IPS-20b (cell line): ENCODE data around the gene DIS3L2.
"Not testable (repeated sequence)": the region's sequence is repeated elsewhere in the genome, so short reads cannot be mapped to it uniquely, and the experiment has no call there.

Experiments used
- H3K27ac ChIP-seq: one replicate; pipeline ENCODE4 v1.5.1; 2013; ENCODE audit warnings: low read length
- H3K27me3 ChIP-seq: 2 replicates; pipeline ENCODE4 v1.6.1; 2013; ENCODE audit warnings: mild to moderate bottlenecking, low read length, inconsistent platforms; ENCODE audit not compliant: insufficient read depth
- H3K36me3 ChIP-seq: 2 replicates; pipeline ENCODE4 v1.6.1; 2013; ENCODE audit warnings: low read depth, mild to moderate bottlenecking, inconsistent platforms, low read length, moderate library complexity; ENCODE audit not compliant: insufficient read depth
- H3K4me1 ChIP-seq: 2 replicates; pipeline ENCODE4 v1.6.1; 2013; ENCODE audit warnings: mild to moderate bottlenecking, control low read depth, inconsistent platforms, low read length, moderate library complexity; ENCODE audit not compliant: insufficient read depth
- H3K4me3 ChIP-seq: 2 replicates; pipeline ENCODE4 v1.5.1; 2013; ENCODE audit warnings: mild to moderate bottlenecking, low read length, inconsistent platforms
- H3K9ac ChIP-seq: 2 replicates; pipeline ENCODE4 v1.6.1; 2013; ENCODE audit warnings: low read depth, mild to moderate bottlenecking, inconsistent platforms, low read length, moderate library complexity
- H3K9me3 ChIP-seq: 2 replicates; pipeline ENCODE4 v1.6.1; 2013; ENCODE audit warnings: mild to moderate bottlenecking, low read depth, low read length, inconsistent platforms; ENCODE audit not compliant: insufficient read depth

DIS3L2 gene

GRCh38 chr2:232023426-232023825 is 61.9 kb downstream of the DIS3L2 start:
- Histone ChIP-seq H3K27ac (no peak overlapping the region), H3K9me3 (no peaks in the 10 kb centered on the region), H3K4me3 (no peak overlapping the region), H3K27me3 (no peaks in the 10 kb centered on the region), H3K4me1 (no peaks in the 10 kb centered on the region), H3K36me3 (peaks cover 15% of the 10 kb centered on the region), H3K9ac (no peak overlapping the region)

DNA sequence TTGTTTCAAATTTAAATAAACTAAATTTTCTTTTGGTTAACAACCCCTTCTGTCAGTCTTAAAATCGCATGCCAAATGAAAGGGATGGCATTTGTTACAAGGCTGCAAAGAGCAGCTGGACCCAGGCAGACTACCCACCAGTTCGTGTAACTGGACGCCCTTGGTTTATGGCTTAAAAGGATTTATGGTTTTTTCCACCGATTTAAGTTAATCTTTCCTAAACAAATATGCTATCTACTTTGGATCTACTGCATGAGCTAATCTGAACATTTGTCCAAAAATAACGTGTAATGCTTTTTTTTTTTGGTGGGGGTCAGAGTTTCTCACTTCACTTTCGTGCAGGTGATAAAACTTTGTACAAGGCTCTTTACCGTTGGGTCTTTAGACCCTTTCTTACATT is 62.9 kb downstream of the DIS3L2 start:
- Histone ChIP-seq H3K4me1 (no peaks in the 10 kb centered on the region), H3K27me3 (no peaks in the 10 kb centered on the region), H3K36me3 (peaks cover 15% of the 10 kb centered on the region), H3K9me3 (no peaks in the 10 kb centered on the region), H3K27ac (no peak overlapping the region), H3K9ac (no peak overlapping the region), H3K4me3 (no peak overlapping the region)

- H3K27ac ChIP-seq: no peak overlapping the region
- H3K4me3 ChIP-seq: no peak overlapping the region
- H3K36me3 ChIP-seq: peaks cover 15% of the 10 kb centered on the region
- no peaks in the 10 kb centered on the region for H3K9me3 ChIP-seq
- no peaks in the 10 kb centered on the region for H3K4me1 ChIP-seq
- H3K9ac ChIP-seq: no peak overlapping the region
- no peaks in the 10 kb centered on the region for H3K27me3 ChIP-seq
Measured at GRCh38 chr2:232026910-232027309, 65.4 kb downstream of the DIS3L2 start.

DNA sequence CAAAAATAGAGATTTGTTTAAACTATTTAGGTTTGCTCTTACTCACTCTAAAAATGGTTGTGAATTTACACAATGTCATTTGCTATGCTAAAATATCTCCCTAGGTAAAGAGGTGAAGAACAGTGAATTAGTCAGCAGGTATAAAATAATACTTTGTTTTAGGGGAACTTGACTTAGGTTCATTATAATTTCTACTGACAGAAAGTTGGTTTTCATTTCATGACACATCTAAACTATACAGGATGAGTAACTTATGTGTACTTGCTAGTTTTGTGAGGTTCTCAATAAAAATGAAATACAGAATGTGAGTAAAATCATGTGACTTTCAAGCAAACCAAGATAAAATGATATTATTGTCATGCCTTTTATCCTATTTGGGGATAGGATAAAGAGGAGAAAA is 66.0 kb downstream of the DIS3L2 start:
- Histone ChIP-seq H3K4me3 (no peak overlapping the region), H3K27ac (no peak overlapping the region), H3K9me3 (no peaks in the 10 kb centered on the region), H3K9ac (no peak overlapping the region), H3K27me3 (no peaks in the 10 kb centered on the region), H3K4me1 (no peaks in the 10 kb centered on the region), H3K36me3 (peaks cover 15% of the 10 kb centered on the region)

GRCh38 chr2:232028071-232028470 is 66.6 kb downstream of the DIS3L2 start:
- H3K9ac ChIP-seq: no peak overlapping the region
- peaks cover 15% of the 10 kb centered on the region for H3K36me3 ChIP-seq
- no peaks in the 10 kb centered on the region for H3K9me3 ChIP-seq
- no peak overlapping the region for H3K27ac ChIP-seq
- H3K4me3 ChIP-seq: no peak overlapping the region
- H3K27me3 ChIP-seq: no peaks in the 10 kb centered on the region
- no peaks in the 10 kb centered on the region for H3K4me1 ChIP-seq

DNA sequence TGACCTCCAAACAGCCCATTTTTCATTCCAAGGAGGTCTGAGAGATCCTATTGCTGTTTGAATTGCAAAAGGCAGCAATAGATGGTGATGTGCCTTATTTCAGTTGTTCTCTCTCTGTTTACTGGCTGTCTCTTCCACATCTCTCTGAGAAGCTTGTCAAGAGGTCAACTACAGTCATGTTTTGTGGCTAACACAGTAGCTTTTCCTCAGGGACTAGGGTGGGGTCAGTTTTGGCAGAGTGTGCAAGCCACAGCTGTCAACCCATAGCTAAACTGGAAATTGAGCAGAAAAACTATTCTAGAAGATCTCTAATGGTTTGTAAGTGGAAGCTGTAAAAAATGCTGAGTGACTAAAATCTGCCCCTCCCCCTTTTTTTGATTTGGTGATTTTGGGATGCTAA is 67.1 kb downstream of the DIS3L2 start:
- Histone ChIP-seq H3K36me3 (peaks cover 11% of the 10 kb centered on the region), H3K27ac (no peak overlapping the region), H3K4me3 (no peak overlapping the region), H3K4me1 (no peaks in the 10 kb centered on the region), H3K9me3 (no peaks in the 10 kb centered on the region), H3K27me3 (no peaks in the 10 kb centered on the region), H3K9ac (no peak overlapping the region)

- H3K4me3 ChIP-seq: no peak overlapping the region
- no peak overlapping the region for H3K27ac ChIP-seq
- H3K36me3 ChIP-seq: peaks cover 9% of the 10 kb centered on the region
Measured at GRCh38 chr2:232029346-232029745, 67.8 kb downstream of the DIS3L2 start.

GRCh38 chr2:232030229-232030628 is 68.7 kb downstream of the DIS3L2 start:
- Histone ChIP-seq H3K4me1 (no peaks in the 10 kb centered on the region), H3K9me3 (no peaks in the 10 kb centered on the region), H3K27me3 (no peaks in the 10 kb centered on the region), H3K27ac (no peak overlapping the region), H3K9ac (no peak overlapping the region), H3K36me3 (peaks cover 3% of the 10 kb centered on the region), H3K4me3 (no peak overlapping the region)

More at GRCh38 chr2:232029346-232029745, 67.8 kb downstream of the DIS3L2 start:
- no peak overlapping the region for H3K9ac ChIP-seq
- H3K27me3 ChIP-seq: no peaks in the 10 kb centered on the region
- H3K9me3 ChIP-seq: no peaks in the 10 kb centered on the region
- no peaks in the 10 kb centered on the region for H3K4me1 ChIP-seq

DNA sequence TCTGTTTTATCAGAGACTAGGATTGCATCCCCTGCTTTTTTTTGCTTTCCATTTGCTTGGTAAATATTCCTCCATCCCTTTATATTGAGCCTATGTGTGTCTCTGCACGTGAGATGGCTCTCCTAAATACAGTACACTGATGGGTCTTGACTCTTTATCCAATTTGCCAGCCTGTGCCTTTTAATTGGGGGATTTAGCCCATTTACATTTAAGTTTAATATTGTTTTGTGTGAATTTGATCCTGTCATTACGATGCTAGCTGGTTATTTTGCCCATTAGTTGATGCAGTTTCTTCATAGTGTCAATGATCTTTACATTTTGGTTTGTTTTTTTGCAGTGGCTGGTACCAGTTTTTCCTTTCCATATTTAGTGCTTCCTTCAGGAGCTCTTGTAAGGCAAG is 73.8 kb downstream of the DIS3L2 start:
- H3K4me3 ChIP-seq, H3K9ac ChIP-seq, H3K4me1 ChIP-seq, H3K36me3 ChIP-seq, H3K27me3 ChIP-seq, H3K9me3 ChIP-seq, H3K27ac ChIP-seq: not testable (repeated sequence)

- H3K27me3 ChIP-seq, H3K36me3 ChIP-seq, H3K4me3 ChIP-seq, H3K9ac ChIP-seq, H3K4me1 ChIP-seq, H3K9me3 ChIP-seq, H3K27ac ChIP-seq: not testable (repeated sequence)
Measured at GRCh38 chr2:232036876-232037275, 75.4 kb downstream of the DIS3L2 start.

DNA sequence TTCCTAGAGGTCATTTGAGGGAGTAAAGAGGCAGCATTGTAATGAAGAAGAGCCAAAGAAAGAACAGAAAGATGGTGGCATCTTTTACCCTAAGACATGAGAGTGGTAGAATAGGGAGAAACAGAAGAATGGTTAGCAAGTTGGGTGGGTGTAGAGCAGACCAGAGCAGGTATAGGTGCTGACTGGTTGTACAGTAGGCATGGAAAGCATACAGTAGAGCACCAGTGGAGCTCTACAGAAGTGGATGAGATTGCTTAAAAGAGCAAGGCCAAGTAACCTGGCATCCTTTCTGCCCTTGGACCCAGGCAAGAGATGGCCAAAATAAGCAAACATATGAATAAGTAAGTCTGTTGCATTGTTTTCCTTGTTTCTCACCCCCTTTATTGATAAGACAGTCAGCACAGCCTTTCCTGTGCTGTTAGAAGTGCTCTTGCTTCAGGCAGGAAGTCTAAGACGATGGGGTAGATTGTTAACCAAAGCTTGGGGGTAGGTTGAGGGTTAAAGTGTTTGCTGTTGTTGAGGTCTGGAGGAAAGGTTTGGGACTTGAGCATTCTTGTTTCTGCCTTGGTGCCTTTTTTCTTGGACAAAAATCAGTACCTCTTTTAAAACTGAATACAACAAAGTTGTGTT is 76.9 kb downstream of the DIS3L2 start:
- no peaks in the 10 kb centered on the region for H3K9me3 ChIP-seq
- 0 out of 2 replicates have a peak, but pooled peaks cover 4% of the 10 kb centered on the region for H3K36me3 ChIP-seq
- H3K9ac ChIP-seq: no peak overlapping the region
- H3K4me1 ChIP-seq: peaks cover 10% of the 10 kb centered on the region
- no peak overlapping the region for H3K4me3 ChIP-seq
- no peak overlapping the region for H3K27ac ChIP-seq
- H3K27me3 ChIP-seq: no peaks in the 10 kb centered on the region

DNA sequence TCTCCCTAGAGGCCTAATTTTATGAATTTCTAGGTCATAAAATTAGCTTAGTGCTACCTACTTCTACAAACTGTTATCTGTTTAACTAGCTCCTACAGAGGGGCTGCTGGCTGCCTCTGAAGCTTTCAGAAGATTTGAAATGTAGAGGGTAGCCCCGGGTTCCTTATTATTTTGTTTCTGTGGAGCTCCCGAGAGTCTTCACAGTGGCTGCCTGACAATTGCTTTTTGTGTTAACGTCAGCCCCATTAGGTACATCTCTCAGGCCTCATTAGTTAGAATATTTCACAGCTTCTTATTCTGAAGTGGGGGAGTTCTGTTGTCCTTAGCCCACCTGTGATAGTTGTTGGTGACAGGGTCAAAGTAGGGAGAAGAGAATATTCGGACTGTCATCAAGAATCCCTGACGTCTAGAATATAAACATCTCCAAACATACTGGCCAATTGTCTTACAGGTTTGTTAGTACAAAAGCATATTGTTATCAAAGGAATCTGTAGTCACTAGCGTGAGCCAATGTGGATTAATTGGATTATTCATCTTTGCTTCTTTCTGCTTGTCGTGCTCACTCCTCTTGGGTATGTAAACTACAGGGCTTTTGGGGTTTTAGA is 77.5 kb downstream of the DIS3L2 start:
- H3K9ac ChIP-seq: no peak overlapping the region
- 0 out of 2 replicates have a peak, but pooled peaks cover 4% of the 10 kb centered on the region for H3K36me3 ChIP-seq
- no peaks in the 10 kb centered on the region for H3K9me3 ChIP-seq
- H3K27ac ChIP-seq: no peak overlapping the region
- H3K4me3 ChIP-seq: no peak overlapping the region
- no peaks in the 10 kb centered on the region for H3K27me3 ChIP-seq
- H3K4me1 ChIP-seq: peaks cover 10% of the 10 kb centered on the region
